HG02623 (cell line): ENCODE data around the gene FOXP1.

Experiments used
- ATAC-seq: cut with Tn5 transposase; IDR thresholded peaks from one replicate; pipeline ENCODE4 v1.9.1; 2021; ENCODE audit warnings: moderate library complexity; ENCODE audit not compliant: unreplicated experiment

FOXP1 gene

GRCh38 chr3:71166339-71167240, 416.9 kb downstream of the FOXP1 start:
- no peak for ATAC-seq

DNA sequence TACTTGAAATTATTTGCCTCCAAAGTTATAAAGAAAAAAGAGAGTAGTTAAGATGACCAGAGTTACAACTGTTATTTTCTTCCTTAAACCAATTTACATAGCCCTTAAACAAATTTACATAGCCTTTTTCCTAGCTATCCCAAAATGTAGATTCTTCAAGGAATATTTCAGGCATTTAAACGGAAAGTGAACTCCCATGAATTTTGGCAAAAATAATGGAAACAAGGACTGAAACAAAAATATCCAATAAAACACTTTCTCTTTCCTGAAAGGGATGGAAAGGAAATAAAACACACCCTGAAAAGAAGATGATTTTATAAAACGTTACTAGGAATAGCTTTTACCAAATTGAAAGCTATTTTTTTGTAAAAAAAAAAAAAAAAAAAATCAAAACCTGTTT, 418.6 kb downstream of the FOXP1 start:
- ATAC-seq, result no peak

GRCh38 chr3:71163198-71163918, 420.2 kb downstream of the FOXP1 start:
- ATAC-seq, result no peak

DNA sequence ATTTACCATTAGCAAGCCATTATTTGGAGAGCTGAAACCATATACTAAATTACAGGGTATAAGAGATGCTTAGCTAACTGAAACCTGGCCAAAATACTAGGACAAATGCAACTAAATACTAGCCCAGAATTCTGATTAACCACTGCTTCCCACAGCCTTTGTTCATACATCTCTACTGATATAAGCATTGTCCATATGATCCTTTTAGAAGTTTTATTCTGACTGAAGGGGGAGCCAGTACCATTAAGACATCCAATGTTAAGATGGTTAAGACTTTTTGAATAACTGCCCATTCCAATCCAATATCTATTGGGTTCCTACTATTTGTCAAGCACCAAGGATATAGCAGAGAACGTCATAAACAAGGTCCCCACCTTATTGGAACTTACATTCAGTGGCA, 421.3 kb downstream of the FOXP1 start:
- no peak for ATAC-seq

DNA sequence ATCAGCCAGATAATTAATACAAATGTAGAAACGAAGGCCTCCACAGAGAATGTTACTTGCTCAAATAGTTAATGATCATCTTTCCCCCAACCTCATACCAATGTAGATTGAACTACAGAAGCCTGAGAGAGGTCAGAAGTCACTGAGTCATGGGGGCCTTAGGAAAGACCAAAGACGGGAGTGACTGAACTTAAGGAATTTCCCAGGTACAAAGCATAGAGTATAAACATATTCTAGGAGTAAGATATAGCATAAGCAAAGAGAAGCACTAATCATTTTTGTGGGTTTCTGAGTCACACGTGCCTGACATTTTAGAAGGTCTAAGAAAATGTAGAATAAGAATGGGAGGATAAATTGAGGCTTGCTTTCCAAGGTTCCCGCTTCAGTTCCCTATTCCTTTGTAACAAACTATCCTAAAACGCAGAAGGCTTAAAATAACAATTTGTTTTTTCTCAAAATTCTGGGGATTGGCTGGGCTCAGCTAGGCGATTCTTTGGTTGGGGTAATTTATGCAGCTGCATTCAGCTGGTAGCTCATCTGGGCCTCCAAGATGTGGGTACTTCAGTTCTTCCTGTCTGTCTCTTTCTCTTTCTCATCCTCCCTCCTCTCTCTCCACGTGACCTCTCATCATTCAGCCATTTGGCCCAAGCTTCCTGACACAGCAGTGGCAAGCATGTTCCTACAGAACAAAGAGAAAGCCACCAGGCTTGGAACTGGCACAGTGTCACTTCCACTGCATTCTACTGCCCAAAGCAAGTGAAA, 422.6 kb downstream of the FOXP1 start:
- no peak for ATAC-seq

GRCh38 chr3:71156062-71156665, 427.4 kb downstream of the FOXP1 start:
- no peak for ATAC-seq

DNA sequence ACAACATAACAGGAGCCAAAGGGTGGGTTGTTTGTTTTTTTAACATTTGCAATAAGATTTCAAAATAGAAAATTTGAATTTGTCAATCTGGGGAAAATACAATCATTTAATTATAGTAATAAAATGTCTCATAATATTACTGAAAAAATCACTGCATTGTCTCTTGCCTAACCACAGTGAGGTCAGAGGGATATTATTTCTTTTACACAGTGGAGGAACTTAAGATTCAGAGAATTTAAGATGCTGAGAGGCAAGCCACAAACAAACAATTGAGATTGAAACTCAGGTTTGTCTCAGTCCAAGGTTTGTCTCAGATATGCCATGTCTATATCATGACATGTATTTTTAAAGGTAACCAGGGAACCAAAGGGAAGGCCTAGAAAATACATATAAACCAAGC, 428.7 kb downstream of the FOXP1 start:
- ATAC-seq, result no peak

DNA sequence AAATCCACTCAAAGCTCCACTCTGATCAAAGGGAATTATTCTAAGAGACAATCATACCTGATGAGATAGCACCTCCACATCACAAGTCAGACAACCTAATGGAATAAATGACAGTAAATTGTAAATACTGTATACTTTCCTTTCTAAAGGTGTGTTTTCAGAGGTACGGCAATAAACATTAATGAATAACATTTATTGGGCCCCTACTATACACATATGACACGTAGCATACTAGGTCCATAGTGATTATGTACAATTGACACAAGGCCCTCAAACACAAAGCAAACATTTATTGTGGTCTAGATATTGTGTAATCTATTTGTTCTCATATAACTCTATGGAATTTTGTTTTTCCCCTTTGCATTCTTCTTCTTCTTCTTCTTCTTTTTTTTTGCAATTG, 429.8 kb downstream of the FOXP1 start:
- no peak for ATAC-seq

GRCh38 chr3:71152892-71153265, 430.6 kb downstream of the FOXP1 start:
- ATAC-seq, result no peak

GRCh38 chr3:71152039-71152891, 431.3 kb downstream of the FOXP1 start:
- ATAC-seq, result no peak

- no peak for ATAC-seq
Measured at GRCh38 chr3:71149959-71150954, 433.3 kb downstream of the FOXP1 start.

GRCh38 chr3:71148455-71149060, 435.0 kb downstream of the FOXP1 start:
- ATAC-seq, result no peak

GRCh38 chr3:71146673-71147072, 436.9 kb downstream of the FOXP1 start:
- ATAC-seq, result no peak

- ATAC-seq, result no peak
Measured at GRCh38 chr3:71145954-71146353, 437.6 kb downstream of the FOXP1 start.

DNA sequence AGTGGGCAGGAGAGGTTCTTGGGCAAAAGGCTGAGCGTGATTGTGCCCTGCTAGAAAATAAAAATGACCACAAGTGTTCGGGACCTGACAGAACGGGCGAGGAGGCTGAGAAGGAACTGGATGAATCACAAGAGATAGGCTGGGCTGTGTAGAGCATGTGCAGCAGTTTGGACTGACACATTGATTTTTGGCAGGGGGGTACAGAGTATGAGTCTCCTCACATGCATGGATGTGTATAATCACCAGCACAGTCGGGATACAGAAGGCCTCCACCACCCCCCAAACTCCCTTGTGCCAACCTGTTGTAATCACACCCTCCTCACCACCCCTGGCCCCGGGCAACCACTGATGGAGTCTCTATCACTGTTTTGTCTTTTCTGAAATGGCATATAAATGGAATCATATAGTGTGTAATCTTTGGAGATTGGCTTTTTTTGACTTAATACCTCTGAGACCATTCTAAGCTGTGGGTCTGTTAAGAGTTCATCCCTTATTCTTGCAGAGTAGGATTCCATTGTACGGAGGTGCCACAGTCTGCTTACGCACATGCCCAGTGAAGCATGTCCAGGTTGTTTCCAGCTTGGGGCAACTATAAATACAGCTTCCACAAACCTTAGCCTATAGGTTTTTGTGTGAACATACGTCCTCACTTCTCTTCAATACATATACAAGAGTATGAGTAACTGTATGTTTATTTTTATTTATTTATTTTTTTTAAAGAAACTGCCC, 438.8 kb downstream of the FOXP1 start:
- ATAC-seq, result no peak

DNA sequence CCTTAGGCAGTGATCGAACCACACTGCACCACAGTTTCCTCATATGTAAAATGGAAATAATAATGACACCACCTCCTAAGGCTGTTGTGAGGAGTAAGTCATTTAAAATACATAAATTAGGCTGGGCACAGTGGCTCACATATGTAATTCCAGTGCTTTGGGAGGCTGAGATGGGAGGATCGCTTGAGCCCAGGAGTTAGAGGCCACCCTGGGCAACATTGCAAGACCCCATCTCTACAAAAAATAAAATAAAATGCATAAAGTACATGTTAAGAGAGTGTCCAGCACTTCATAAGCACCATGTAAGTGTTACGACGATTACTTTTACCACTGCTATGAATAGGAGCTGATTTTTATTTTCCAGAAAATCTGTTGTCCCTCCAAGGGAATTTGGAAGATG, 440.0 kb downstream of the FOXP1 start:
- ATAC-seq, result no peak

GRCh38 chr3:71142441-71143161, 440.9 kb downstream of the FOXP1 start:
- no peak for ATAC-seq
